ENCODE results near the gene NOPCHAP1. TPM values are rescaled to one million over a fixed set of nuclear protein-coding genes. Genes with fewer than 3 reads are reported as not detected.

NOPCHAP1 gene
- total RNA-seq, 4 donors from 2014 or later = 4.7 to 9.9 (median 6.6) TPM

DNA sequence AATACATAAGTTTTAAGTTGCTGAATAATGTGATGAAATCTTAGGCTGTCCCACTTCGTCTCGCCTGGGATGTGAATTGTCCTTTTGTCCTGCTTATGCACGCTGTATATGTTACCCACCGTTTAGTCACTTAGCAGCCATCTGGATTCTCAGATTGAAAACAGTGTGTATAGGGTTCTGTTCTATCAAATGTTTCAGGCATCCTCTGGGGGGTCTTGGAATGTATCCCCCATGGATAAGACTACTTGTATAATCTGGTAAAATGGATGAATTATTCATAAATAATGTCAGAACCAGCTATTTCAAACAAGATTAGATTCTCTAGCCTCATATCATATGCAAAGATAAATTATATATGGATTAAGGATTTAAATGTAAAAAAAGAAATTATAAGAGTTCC lies 29.4 kb downstream of the NOPCHAP1 start:
- Histone ChIP-seq H3K4me3 (no peak overlapping the region), H3K27me3 (no peaks in the 10 kb centered on the region), H3K36me3 (peaks cover 30% of the 10 kb centered on the region), H3K27ac (no peak overlapping the region), H3K4me1 (peaks cover 6% of the 10 kb centered on the region), H3K9me3 (no peaks in the 10 kb centered on the region)
- 94% methylated on average over 4 of the region's 4 CpGs for WGBS
- DNase-seq (ENCODE audit: low spot score in 2 of 2) = no peak
- no peak for TF ChIP-seq EP300 (IDR thresholded peaks at IDR 0.05)
- TF ChIP-seq, protein P1, sequence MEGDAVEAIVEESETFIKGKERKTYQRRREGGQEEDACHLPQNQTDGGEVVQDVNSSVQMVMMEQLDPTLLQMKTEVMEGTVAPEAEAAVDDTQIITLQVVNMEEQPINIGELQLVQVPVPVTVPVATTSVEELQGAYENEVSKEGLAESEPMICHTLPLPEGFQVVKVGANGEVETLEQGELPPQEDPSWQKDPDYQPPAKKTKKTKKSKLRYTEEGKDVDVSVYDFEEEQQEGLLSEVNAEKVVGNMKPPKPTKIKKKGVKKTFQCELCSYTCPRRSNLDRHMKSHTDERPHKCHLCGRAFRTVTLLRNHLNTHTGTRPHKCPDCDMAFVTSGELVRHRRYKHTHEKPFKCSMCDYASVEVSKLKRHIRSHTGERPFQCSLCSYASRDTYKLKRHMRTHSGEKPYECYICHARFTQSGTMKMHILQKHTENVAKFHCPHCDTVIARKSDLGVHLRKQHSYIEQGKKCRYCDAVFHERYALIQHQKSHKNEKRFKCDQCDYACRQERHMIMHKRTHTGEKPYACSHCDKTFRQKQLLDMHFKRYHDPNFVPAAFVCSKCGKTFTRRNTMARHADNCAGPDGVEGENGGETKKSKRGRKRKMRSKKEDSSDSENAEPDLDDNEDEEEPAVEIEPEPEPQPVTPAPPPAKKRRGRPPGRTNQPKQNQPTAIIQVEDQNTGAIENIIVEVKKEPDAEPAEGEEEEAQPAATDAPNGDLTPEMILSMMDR (IDR thresholded peaks at IDR 0.05) = no peak
- no peak for TF ChIP-seq POLR2AphosphoS5 (IDR thresholded peaks at IDR 0.05)
- no peak for TF ChIP-seq POLR2A (IDR thresholded peaks at IDR 0.05)

DNA sequence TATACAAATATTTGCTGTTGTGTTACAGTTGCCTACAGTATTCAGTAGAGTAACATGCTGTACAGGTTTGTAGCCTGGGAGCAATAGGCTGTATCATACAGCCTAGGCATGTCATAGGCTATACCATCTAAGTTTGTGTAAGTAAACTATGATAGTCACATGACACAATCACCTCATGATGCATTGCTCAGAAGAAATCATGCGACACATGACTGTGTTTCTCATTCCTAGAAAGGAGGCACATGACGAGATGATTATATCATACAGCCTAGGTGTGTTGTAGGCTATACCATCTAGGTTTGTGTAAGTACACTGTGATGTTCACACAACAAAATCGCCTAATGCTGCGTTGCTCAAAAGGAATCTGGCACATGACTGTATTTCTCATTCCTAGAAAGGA lies 31.9 kb downstream of the NOPCHAP1 start:
- 88% methylated on average over 4 of the region's 4 CpGs for WGBS
- Histone ChIP-seq H3K27me3 (no peaks in the 10 kb centered on the region), H3K4me3 (no peak overlapping the region), H3K36me3 (peaks cover 16% of the 10 kb centered on the region), H3K4me1 (peaks cover 6% of the 10 kb centered on the region), H3K27ac (no peak overlapping the region), H3K9me3 (no peaks in the 10 kb centered on the region)
- TF ChIP-seq POLR2A (IDR thresholded peaks at IDR 0.05) (no peak), EP300 (IDR thresholded peaks at IDR 0.05) (no peak), POLR2AphosphoS5 (IDR thresholded peaks at IDR 0.05) (no peak)
- TF ChIP-seq, protein P1 (IDR thresholded peaks at IDR 0.05) = no peak
- DNase-seq (ENCODE audit: low spot score in 2 of 2) = no peak

DNA sequence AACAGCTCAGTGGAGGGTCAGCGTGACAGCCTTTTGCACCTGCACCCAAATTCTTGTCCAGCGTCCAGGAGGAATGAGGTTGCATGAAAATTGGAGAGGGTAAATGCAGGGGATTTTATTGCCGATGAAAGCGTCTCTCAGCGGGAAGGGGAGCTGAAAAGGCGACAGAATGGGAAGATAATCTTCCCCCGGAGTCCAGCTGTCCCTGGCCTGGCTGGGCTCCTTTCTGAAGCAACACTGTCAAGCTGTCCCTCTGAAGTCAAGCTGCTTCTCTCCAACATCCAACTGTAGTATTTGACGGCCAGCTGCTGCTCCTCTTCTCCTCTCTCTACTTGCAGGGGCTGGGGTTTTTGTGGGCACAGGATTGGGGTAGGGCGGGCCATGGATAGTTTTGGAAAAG lies 32.7 kb downstream of the NOPCHAP1 start:
- H3K36me3 ChIP-seq = peaks cover 8% of the 10 kb centered on the region
- 88% methylated on average over 9 of the region's 9 CpGs for WGBS
- no peak for DNase-seq (ENCODE audit: low spot score in 2 of 2)
- no peaks in the 10 kb centered on the region for H3K27me3 ChIP-seq
- peaks cover 6% of the 10 kb centered on the region for H3K4me1 ChIP-seq
- TF ChIP-seq EP300 (IDR thresholded peaks at IDR 0.05) = no peak
- no peak for TF ChIP-seq POLR2A (IDR thresholded peaks at IDR 0.05)
- TF ChIP-seq, protein P1 (IDR thresholded peaks at IDR 0.05) = no peak
- no peak for TF ChIP-seq POLR2AphosphoS5 (IDR thresholded peaks at IDR 0.05)
- no peaks in the 10 kb centered on the region for H3K9me3 ChIP-seq
- H3K4me3 ChIP-seq = no peak overlapping the region
- H3K27ac ChIP-seq = no peak overlapping the region

DNA sequence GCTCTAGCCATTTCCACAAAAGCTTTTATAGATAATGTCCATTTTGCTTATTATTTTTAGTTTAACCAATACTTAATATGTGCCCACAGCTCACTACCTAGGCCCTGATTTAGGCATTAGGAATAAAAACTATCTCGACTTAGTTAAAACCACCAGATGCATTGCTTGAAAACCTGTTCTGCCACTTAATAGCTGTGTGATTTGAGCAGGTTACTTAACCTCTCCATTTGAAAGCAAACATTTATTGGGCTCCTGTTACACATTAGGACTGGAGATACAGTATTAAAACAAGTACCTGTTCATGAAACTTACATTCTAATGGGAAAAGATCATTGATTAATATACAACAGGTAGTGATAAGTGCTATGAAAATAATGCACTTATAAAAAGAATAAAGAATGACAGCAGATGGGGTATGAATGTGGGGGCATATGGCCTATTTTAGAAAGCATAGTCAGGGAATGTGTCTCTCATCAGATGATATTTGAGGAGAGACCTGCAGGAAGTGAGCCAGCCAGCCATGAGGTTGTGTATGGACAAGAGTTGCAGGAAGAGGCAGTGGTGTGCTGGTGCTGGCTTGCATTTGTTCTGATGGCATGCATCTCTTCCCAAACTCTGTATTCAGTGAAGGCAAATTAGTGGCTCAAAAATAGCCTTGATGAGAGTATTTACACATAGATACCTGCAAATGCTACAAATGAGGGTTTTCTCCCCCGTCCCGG lies 34.3 kb downstream of the NOPCHAP1 start:
- no peaks in the 10 kb centered on the region for H3K27me3 ChIP-seq
- H3K4me3 ChIP-seq = no peak overlapping the region
- H3K27ac ChIP-seq = no peak overlapping the region
- no peak for TF ChIP-seq POLR2A (IDR thresholded peaks at IDR 0.05)
- TF ChIP-seq, protein P1 (IDR thresholded peaks at IDR 0.05) = no peak
- no peak for TF ChIP-seq EP300 (IDR thresholded peaks at IDR 0.05)
- no peak for TF ChIP-seq POLR2AphosphoS5 (IDR thresholded peaks at IDR 0.05)
- no peak for DNase-seq (ENCODE audit: low spot score in 2 of 2)
- H3K9me3 ChIP-seq = no peaks in the 10 kb centered on the region
- WGBS = 75% methylated on average over 3 of the region's 3 CpGs
- peaks cover 8% of the 10 kb centered on the region for H3K36me3 ChIP-seq
- H3K4me1 ChIP-seq = peaks cover 2% of the 10 kb centered on the region

DNA sequence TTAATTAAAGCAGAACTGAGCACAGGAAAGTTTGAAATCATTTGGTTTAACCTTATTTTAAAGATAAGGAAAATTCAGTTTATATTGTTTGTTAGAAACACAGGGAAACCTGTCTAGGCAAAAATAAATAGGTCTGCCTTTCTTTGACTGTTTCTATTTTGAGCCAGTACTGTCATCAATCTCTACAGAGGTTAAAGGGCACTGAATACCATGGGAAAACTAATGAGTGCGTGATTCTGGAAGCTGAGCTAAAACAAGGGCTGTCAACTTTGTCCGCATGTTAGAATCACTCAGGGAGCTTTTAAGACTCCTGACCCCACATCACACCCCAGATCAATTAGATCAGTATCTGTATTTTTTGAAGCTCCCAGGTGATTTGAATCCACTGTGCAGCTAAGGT lies 38.8 kb downstream of the NOPCHAP1 start:
- WGBS = 84% methylated on average over 2 of the region's 2 CpGs
- H3K9me3 ChIP-seq = no peaks in the 10 kb centered on the region
- no peak for DNase-seq (ENCODE audit: low spot score in 2 of 2)
- TF ChIP-seq POLR2AphosphoS5 (IDR thresholded peaks at IDR 0.05) (no peak), EP300 (IDR thresholded peaks at IDR 0.05) (no peak), POLR2A (IDR thresholded peaks at IDR 0.05) (no peak)
- TF ChIP-seq, protein P1 (IDR thresholded peaks at IDR 0.05) = no peak
- H3K27me3 ChIP-seq = no peaks in the 10 kb centered on the region
- no peak overlapping the region for H3K4me3 ChIP-seq
- H3K36me3 ChIP-seq = peaks cover 5% of the 10 kb centered on the region
- no peak overlapping the region for H3K27ac ChIP-seq
- H3K4me1 ChIP-seq = peaks cover 13% of the 10 kb centered on the region

Data from suprapubic skin (tissue), 4 donors.